Panc1 (cell line): ENCODE data around the gene JAML. TPM values are rescaled to one million over a fixed set of nuclear protein-coding genes. Genes with fewer than 3 reads are reported as not detected.
A peak's percentile ranks its signal among the peaks of the same experiment; 100 is the strongest.

Source experiments
- ATAC-seq: fragments of 200-7000 bp; cut with Tn5 transposase; 2 replicates; pipeline ENCODE4 v1.9.1; 2020; ENCODE audit warnings: mild to moderate bottlenecking, moderate library complexity
- BruUV-seq: library from RNA; stranded (reverse); fragments of 400-500 nt; replicated peaks from 2 replicates; lab custom pipeline; 2021; lab: Mats Ljungman, UMichigan
- CTCF ChIA-PET: fragments of 300-600 bp; sonication (Branson Sonifier 250); formaldehyde crosslinking; loops from one replicate; lab custom pipeline; 2022; ENCODE audit warnings: antibody characterized with exemption; lab: Charles Lee
- POLR2A ChIA-PET: fragments of 300-600 bp; sonication (Branson Sonifier 250); formaldehyde crosslinking; loops from one replicate; lab custom pipeline; 2022; ENCODE audit warnings: antibody characterized with exemption; lab: Charles Lee
- DNase-seq: peaks from one replicate; pipeline ENCODE4 v3.0.0-alpha.2; 2010; ENCODE audit warnings: low read depth, low spot score
- H3K27ac ChIP-seq: 2 replicates; pipeline ENCODE4 v1.5.1; 2011; ENCODE audit warnings: mild to moderate bottlenecking, low read length, inconsistent platforms
- H3K27me3 ChIP-seq: fragments of 200-500 bp; sonication (Bioruptor generic); 2 replicates; pipeline ENCODE4 v1.6.0; 2014; ENCODE audit warnings: low read length, inconsistent platforms; ENCODE audit not compliant: control insufficient read depth, insufficient read depth
- H3K36me3 ChIP-seq: fragments of 200-500 bp; sonication (Bioruptor generic); 2 replicates; pipeline ENCODE4 v1.5.1; 2014; ENCODE audit warnings: inconsistent platforms, mild to moderate bottlenecking, low read length, moderate library complexity; ENCODE audit not compliant: control insufficient read depth, insufficient read depth
- H3K4me1 ChIP-seq: 2 replicates; pipeline ENCODE4 v1.5.1; 2011; ENCODE audit warnings: inconsistent platforms, mild to moderate bottlenecking, low read length, moderate library complexity; ENCODE audit not compliant: control insufficient read depth, insufficient read depth
- H3K4me3 ChIP-seq, 2 experiments: 2 replicates each; pipeline ENCODE4 v1.5.1; 2011 to 2012; ENCODE audit warnings: low read depth in 2 of 2, low read length in 2 of 2, mild to moderate bottlenecking in 2 of 2, inconsistent platforms in 1 of 2, moderate library complexity in 1 of 2
- H3K9me3 ChIP-seq: fragments of 200-500 bp; sonication (Bioruptor generic); 2 replicates; pipeline ENCODE4 v1.5.1; 2014; ENCODE audit warnings: low read depth, mild to moderate bottlenecking, inconsistent platforms, low read length, moderate library complexity; ENCODE audit not compliant: control insufficient read depth, insufficient read depth
- POLR2AphosphoS5 ChIP-seq: IDR thresholded peaks from 2 replicates; pipeline ENCODE4 v1.6.1; 2012; ENCODE audit warnings: mild to moderate bottlenecking, low read depth, low read length, moderate library complexity
- SIN3A ChIP-seq: IDR thresholded peaks from 2 replicates; pipeline ENCODE4 v1.6.1; 2012; ENCODE audit warnings: low read depth, mild to moderate bottlenecking, low read length, moderate library complexity, borderline replicate concordance; ENCODE audit not compliant: insufficient read depth
- TCF7L2 ChIP-seq: IDR thresholded peaks from 2 replicates; pipeline ENCODE4 v1.6.1; 2011; ENCODE audit warnings: mild to moderate bottlenecking, low read depth, low read length, inconsistent platforms
- in situ Hi-C: cut with HindIII; loops from 2 replicates; pipeline ENCODE4 v1.10.0; 2016; ENCODE audit warnings: low sequenced_read_pairs, low pct_unique_long_range_greater_than_20kb
- intact Hi-C: fragments of 100-400 bp; cut with micrococcal nuclease; formaldehyde crosslinking; loops from one replicate; pipeline ENCODE4 v1.10.0; 2022; ENCODE audit not compliant: unreplicated experiment
- total RNA-seq: library from RNA; stranded (reverse); gene quantifications from one replicate; pipeline ENCODE4 v1.2.1, GENCODE V29; 2021; ENCODE audit not compliant: unreplicated experiment
- TF ChIP-seq, protein P1 (sequence below): fragments of 450-650 bp; IDR thresholded peaks from 2 replicates; pipeline ENCODE4 v1.5.1; 2017; ENCODE audit warnings: mild to moderate bottlenecking
- TF ChIP-seq, protein P2 (sequence below), 2 experiments: IDR thresholded peaks; 2 replicates each; pipeline ENCODE4 v1.6.1; 2011 to 2012; ENCODE audit warnings: low read depth in 2 of 2, control low read depth in 1 of 2, low read length in 1 of 2, mild to moderate bottlenecking in 1 of 2, moderate library complexity in 1 of 2; ENCODE audit not compliant: insufficient read depth in 1 of 2

The JAML gene
- total RNA-seq, 1 experiment from 2014 or later = 0.39 TPM

DNA sequence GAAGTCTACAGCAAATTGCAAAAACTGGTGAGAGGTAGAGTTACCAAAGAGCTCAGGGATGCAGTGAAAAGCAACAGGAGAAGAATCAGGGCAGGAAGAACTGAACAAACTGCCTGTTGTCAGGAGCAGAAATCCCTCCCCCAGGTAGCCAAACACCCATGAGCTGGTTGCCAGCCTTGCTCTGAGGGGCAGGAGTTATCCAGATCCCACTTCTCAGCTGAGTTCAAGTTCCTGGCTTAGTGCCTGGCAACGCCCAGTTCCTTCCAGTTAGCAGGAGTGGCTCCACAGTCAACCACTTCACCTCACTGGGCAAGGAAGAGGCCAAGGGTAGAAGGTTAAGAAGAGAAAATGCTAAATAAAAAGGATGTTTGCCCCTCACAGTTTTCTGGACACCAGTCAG lies 41.1 kb upstream of the JAML start:
- Histone ChIP-seq H3K27me3 (peaks cover 26% of the 10 kb centered on the region), H3K27ac (no peak overlapping the region), H3K9me3 (no peaks in the 10 kb centered on the region), H3K4me1 (peaks cover 8% of the 10 kb centered on the region; the same call in 1 of the 2 replicates), H3K36me3 (no peaks in the 10 kb centered on the region; the same call in 1 of the 2 replicates), H3K4me3 (no peak overlapping the region)
- DNase-seq = no peak
- no TSS peak for BruUV-seq
- intact Hi-C loops = no loop called here
- TF ChIP-seq SIN3A (no peak), TCF7L2 (no peak), POLR2AphosphoS5 (no peak)
- TF ChIP-seq, protein P1, sequence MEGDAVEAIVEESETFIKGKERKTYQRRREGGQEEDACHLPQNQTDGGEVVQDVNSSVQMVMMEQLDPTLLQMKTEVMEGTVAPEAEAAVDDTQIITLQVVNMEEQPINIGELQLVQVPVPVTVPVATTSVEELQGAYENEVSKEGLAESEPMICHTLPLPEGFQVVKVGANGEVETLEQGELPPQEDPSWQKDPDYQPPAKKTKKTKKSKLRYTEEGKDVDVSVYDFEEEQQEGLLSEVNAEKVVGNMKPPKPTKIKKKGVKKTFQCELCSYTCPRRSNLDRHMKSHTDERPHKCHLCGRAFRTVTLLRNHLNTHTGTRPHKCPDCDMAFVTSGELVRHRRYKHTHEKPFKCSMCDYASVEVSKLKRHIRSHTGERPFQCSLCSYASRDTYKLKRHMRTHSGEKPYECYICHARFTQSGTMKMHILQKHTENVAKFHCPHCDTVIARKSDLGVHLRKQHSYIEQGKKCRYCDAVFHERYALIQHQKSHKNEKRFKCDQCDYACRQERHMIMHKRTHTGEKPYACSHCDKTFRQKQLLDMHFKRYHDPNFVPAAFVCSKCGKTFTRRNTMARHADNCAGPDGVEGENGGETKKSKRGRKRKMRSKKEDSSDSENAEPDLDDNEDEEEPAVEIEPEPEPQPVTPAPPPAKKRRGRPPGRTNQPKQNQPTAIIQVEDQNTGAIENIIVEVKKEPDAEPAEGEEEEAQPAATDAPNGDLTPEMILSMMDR = no peak
- TF ChIP-seq, protein P2, sequence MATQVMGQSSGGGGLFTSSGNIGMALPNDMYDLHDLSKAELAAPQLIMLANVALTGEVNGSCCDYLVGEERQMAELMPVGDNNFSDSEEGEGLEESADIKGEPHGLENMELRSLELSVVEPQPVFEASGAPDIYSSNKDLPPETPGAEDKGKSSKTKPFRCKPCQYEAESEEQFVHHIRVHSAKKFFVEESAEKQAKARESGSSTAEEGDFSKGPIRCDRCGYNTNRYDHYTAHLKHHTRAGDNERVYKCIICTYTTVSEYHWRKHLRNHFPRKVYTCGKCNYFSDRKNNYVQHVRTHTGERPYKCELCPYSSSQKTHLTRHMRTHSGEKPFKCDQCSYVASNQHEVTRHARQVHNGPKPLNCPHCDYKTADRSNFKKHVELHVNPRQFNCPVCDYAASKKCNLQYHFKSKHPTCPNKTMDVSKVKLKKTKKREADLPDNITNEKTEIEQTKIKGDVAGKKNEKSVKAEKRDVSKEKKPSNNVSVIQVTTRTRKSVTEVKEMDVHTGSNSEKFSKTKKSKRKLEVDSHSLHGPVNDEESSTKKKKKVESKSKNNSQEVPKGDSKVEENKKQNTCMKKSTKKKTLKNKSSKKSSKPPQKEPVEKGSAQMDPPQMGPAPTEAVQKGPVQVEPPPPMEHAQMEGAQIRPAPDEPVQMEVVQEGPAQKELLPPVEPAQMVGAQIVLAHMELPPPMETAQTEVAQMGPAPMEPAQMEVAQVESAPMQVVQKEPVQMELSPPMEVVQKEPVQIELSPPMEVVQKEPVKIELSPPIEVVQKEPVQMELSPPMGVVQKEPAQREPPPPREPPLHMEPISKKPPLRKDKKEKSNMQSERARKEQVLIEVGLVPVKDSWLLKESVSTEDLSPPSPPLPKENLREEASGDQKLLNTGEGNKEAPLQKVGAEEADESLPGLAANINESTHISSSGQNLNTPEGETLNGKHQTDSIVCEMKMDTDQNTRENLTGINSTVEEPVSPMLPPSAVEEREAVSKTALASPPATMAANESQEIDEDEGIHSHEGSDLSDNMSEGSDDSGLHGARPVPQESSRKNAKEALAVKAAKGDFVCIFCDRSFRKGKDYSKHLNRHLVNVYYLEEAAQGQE (IDR thresholded peaks at IDR 0.05; ENCODE audit: insufficient read depth in 1 of 2, low read depth in 2 of 2, low read length in 1 of 2) = no peak
- ChIA-PET CTCF (no interaction called here), POLR2A (no interaction called here)
- in situ Hi-C loops = no loop called here
- no peak for ATAC-seq

- H3K27me3 ChIP-seq = peaks cover 26% of the 10 kb centered on the region
- no peaks in the 10 kb centered on the region for H3K9me3 ChIP-seq
- peak overlapping the region; percentile 25 to 27; a peak in 3 of 4 replicates for H3K4me3 ChIP-seq
- TF ChIP-seq, protein P1 = no peak
- TF ChIP-seq POLR2AphosphoS5 (no peak), SIN3A (no peak)
- ChIA-PET CTCF (interaction anchor here (0.6 to 0.8 kb wide), 2 partner anchors 12 to 67 kb away, joined by 3 to 7 read pairs; no protein-coding TSS in a partner anchor), POLR2A (no interaction called here)
- no peak overlapping the region for H3K27ac ChIP-seq
- peaks cover 8% of the 10 kb centered on the region; the same call in 1 of the 2 replicates for H3K4me1 ChIP-seq
- intact Hi-C loops = no loop called here
- no TSS peak for BruUV-seq
- DNase-seq = no peak
- no peak for ATAC-seq
- H3K36me3 ChIP-seq = no peaks in the 10 kb centered on the region; the same call in 1 of the 2 replicates
- in situ Hi-C loops = no loop called here
These were observed 40.0 kb upstream of the JAML start for GRCh38 chr11:118264569-118265465.
